HG03060 (cell line): ENCODE measurements around the gene CKMT2.

Source experiments
- ATAC-seq: cut with Tn5 transposase; IDR thresholded peaks from one replicate; pipeline ENCODE4 v1.9.1; 2021; ENCODE audit warnings: low read depth, moderate number of reproducible peaks; ENCODE audit not compliant: unreplicated experiment

The CKMT2 gene

GRCh38 chr5:81214848-81215247, 18.3 kb upstream of the CKMT2 start:
- ATAC-seq, result no peak

GRCh38 chr5:81216152-81216551, 17.0 kb upstream of the CKMT2 start:
- no peak for ATAC-seq

GRCh38 chr5:81219389-81219788, 13.7 kb upstream of the CKMT2 start:
- ATAC-seq, result no peak

- no peak for ATAC-seq
Measured at GRCh38 chr5:81222285-81222684, 10.8 kb upstream of the CKMT2 start.

GRCh38 chr5:81225463-81225862, 7.7 kb upstream of the CKMT2 start:
- ATAC-seq, result no peak

- ATAC-seq, result no peak
Measured at GRCh38 chr5:81226286-81226685, 6.8 kb upstream of the CKMT2 start.

- ATAC-seq, result no peak
Measured at GRCh38 chr5:81226949-81227348, 6.2 kb upstream of the CKMT2 start.

- no peak for ATAC-seq
Measured at GRCh38 chr5:81228084-81228483, 5.0 kb upstream of the CKMT2 start.

GRCh38 chr5:81230416-81230815, 2.7 kb upstream of the CKMT2 start:
- ATAC-seq, result no peak

GRCh38 chr5:81232464-81233079, 550 bp upstream of the CKMT2 start:
- ATAC-seq, result no peak

GRCh38 chr5:81234299-81234698, 1.2 kb downstream of the CKMT2 start:
- no peak for ATAC-seq

- ATAC-seq, result no peak
Measured at GRCh38 chr5:81234801-81235200, 1.7 kb downstream of the CKMT2 start.

GRCh38 chr5:81235287-81236072, 2.4 kb downstream of the CKMT2 start:
- no peak for ATAC-seq

GRCh38 chr5:81238460-81238859, 5.3 kb downstream of the CKMT2 start:
- no peak for ATAC-seq

GRCh38 chr5:81239613-81240012, 6.5 kb downstream of the CKMT2 start:
- no peak for ATAC-seq

GRCh38 chr5:81241001-81241400, 7.9 kb downstream of the CKMT2 start:
- no peak for ATAC-seq

GRCh38 chr5:81241961-81242648, 9.0 kb downstream of the CKMT2 start:
- no peak for ATAC-seq

- ATAC-seq, result no peak
Measured at GRCh38 chr5:81242906-81243436, 9.8 kb downstream of the CKMT2 start.

- ATAC-seq, result no peak
Measured at GRCh38 chr5:81244451-81244850, 11.3 kb downstream of the CKMT2 start.

- ATAC-seq, result no peak
Measured at GRCh38 chr5:81245871-81246235, 12.7 kb downstream of the CKMT2 start.

GRCh38 chr5:81246697-81247096, 13.6 kb downstream of the CKMT2 start:
- ATAC-seq, result no peak
